Cardiac fibroblast (primary cell): ENCODE data around the gene TBCCD1.
"Not testable (repeated sequence)": the region's sequence is repeated elsewhere in the genome, so short reads cannot be mapped to it uniquely, and the experiment has no call there.

Experiments used
- DNase-seq, 2 donors: peaks; one replicate each; pipeline versions ENCODE4 v3.0.0 to v3.0.0-alpha.2; 2010; ENCODE audit warnings: low read depth in 2 of 2
- H3K4me3 ChIP-seq, 2 donors: replicated peaks in 1 of 2; 1 replicate in 1 of 2; 2 replicates in 1 of 2; pipeline ENCODE4 v1.5.1; 2011; ENCODE audit warnings: low read depth in 2 of 2, low read length in 2 of 2, mild to moderate bottlenecking in 2 of 2, moderate library complexity in 1 of 2
- CTCF ChIP-seq: IDR thresholded peaks from one replicate; pipeline ENCODE4 v1.5.1; 2011; ENCODE audit warnings: low read depth, mild to moderate bottlenecking, low read length, inconsistent platforms

The TBCCD1 gene

GRCh38 chr3:186509423-186509822, 57.7 kb downstream of the TBCCD1 start:
- no peak for DNase-seq
- no peak for TF ChIP-seq CTCF
- H3K4me3 ChIP-seq: no peak overlapping the region

- H3K4me3 ChIP-seq: no peak overlapping the region
- TF ChIP-seq CTCF: no peak
- DNase-seq: no peak
Measured at GRCh38 chr3:186506857-186507256, 60.3 kb downstream of the TBCCD1 start.

GRCh38 chr3:186506191-186506739, 60.9 kb downstream of the TBCCD1 start:
- H3K4me3 ChIP-seq: no peak overlapping the region
- no peak for DNase-seq
- no peak for TF ChIP-seq CTCF

- H3K4me3 ChIP-seq: no peak overlapping the region
- DNase-seq: no peak
- no peak for TF ChIP-seq CTCF
Measured at GRCh38 chr3:186502966-186503712, 64.0 kb downstream of the TBCCD1 start.

- no peak for TF ChIP-seq CTCF
- peak in 1 of 2 donors; percentile 26 for DNase-seq
- peak overlapping the region in 1 of 2 donors; percentile 7 for H3K4me3 ChIP-seq
Measured at GRCh38 chr3:186502138-186502948, 64.8 kb downstream of the TBCCD1 start.

GRCh38 chr3:186499949-186500348, 67.2 kb downstream of the TBCCD1 start:
- not testable (repeated sequence) for H3K4me3 ChIP-seq, DNase-seq

GRCh38 chr3:186498022-186498421, 69.1 kb downstream of the TBCCD1 start:
- DNase-seq, H3K4me3 ChIP-seq: not testable (repeated sequence)
